Nephron progenitor cell (in vitro differentiated cells): ENCODE measurements around the gene TREML2.
A peak's percentile ranks its signal among the peaks of the same experiment; 100 is the strongest.

ENCODE experiments used
- DNase-seq: peaks from one replicate; pipeline ENCODE4 v3.0.0; 2021
- H3K27ac Mint-ChIP-seq: 2 replicates; pipeline ENCODE4 v1.8.0; 2021; ENCODE audit warnings: mild to moderate bottlenecking, moderate library complexity, mixed read lengths
- H3K27me3 Mint-ChIP-seq: 2 replicates; pipeline ENCODE4 v1.8.0; 2021; ENCODE audit warnings: mild to moderate bottlenecking, low read depth, mixed read lengths; ENCODE audit not compliant: poor library complexity
- H3K36me3 Mint-ChIP-seq: 2 replicates; pipeline ENCODE4 v1.8.0; 2021; ENCODE audit warnings: low read depth, mixed read lengths
- H3K4me1 Mint-ChIP-seq: 2 replicates; pipeline ENCODE4 v1.8.0; 2021; ENCODE audit warnings: mixed read lengths
- H3K4me3 Mint-ChIP-seq: 2 replicates; pipeline ENCODE4 v1.8.0; 2021; ENCODE audit warnings: mild to moderate bottlenecking, moderate library complexity, mixed read lengths
- H3K9me3 Mint-ChIP-seq: 2 replicates; pipeline ENCODE4 v1.8.0; 2021; ENCODE audit warnings: mild to moderate bottlenecking, moderate library complexity, mixed read lengths
- TF ChIP-seq, protein P1 (sequence below): fragments of 200-600 bp; sonication (generic); IDR thresholded peaks from 2 replicates; pipeline ENCODE4 v1.5.0; 2021; ENCODE audit warnings: antibody characterized with exemption

Gene TREML2

DNA sequence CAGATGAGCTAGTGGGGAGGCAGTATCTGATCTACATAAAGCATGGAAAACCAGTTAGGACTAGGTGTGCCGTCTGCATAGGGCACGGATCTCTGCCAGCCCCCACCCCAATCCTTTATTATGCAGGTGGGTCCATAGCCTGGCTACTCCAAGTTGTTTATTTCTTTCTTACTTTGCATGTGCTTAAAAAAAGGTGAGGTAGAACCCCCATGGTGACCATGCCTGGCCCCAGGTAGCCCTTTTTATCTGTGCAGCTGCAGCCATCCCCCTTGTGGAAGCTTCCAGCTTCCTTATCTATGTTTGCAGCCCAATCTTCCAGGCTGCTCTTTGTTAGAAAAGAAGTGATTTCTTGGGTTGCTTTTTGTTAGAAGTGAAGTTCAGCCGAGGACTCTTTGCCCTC is 29.0 kb downstream of the TREML2 start:
- no peaks in the 10 kb centered on the region for H3K9me3 Mint-ChIP-seq
- H3K27me3 Mint-ChIP-seq, result peaks cover 10% of the 10 kb centered on the region
- no peak for DNase-seq
- TF ChIP-seq, protein P1, sequence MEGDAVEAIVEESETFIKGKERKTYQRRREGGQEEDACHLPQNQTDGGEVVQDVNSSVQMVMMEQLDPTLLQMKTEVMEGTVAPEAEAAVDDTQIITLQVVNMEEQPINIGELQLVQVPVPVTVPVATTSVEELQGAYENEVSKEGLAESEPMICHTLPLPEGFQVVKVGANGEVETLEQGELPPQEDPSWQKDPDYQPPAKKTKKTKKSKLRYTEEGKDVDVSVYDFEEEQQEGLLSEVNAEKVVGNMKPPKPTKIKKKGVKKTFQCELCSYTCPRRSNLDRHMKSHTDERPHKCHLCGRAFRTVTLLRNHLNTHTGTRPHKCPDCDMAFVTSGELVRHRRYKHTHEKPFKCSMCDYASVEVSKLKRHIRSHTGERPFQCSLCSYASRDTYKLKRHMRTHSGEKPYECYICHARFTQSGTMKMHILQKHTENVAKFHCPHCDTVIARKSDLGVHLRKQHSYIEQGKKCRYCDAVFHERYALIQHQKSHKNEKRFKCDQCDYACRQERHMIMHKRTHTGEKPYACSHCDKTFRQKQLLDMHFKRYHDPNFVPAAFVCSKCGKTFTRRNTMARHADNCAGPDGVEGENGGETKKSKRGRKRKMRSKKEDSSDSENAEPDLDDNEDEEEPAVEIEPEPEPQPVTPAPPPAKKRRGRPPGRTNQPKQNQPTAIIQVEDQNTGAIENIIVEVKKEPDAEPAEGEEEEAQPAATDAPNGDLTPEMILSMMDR, result no peak
- no peak overlapping the region for H3K4me3 Mint-ChIP-seq
- no peak overlapping the region for H3K27ac Mint-ChIP-seq
- H3K36me3 Mint-ChIP-seq, result no peaks in the 10 kb centered on the region
- no peaks in the 10 kb centered on the region for H3K4me1 Mint-ChIP-seq

DNA sequence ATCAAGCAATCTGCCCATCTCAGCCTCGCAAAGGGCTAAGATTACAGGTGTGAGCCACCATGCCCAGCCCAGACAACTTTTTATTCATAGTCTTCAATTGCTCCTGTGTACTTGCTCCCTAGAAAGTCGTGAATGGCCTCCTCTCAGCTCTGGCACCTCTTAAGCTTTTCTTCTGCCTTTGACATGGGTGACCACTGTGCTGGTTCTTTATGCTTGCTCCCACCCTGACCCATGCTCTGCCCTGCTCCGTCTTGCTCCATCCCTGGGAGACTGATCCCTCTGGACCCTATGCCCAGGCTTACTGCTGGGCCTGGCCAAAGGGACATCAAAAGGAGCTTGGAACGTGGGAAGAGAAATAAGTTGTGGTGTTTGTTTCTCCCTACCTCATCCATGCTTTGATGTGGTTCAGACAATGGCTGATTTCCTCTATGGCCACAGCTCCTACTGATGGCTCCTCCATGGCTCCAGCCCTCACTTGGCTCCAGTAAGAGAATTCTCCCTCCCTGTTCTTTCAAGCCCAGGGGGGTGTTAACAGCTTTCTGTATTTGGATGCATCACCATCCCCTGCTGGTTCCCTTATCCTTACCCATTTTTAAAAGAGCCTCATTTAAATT is 30.3 kb downstream of the TREML2 start:
- Mint-ChIP-seq H3K27me3 (peaks cover 5% of the 10 kb centered on the region), H3K9me3 (no peaks in the 10 kb centered on the region), H3K4me1 (no peaks in the 10 kb centered on the region), H3K36me3 (no peaks in the 10 kb centered on the region), H3K4me3 (no peak overlapping the region), H3K27ac (no peak overlapping the region)
- TF ChIP-seq, protein P1, result no peak
- DNase-seq, result no peak

DNA sequence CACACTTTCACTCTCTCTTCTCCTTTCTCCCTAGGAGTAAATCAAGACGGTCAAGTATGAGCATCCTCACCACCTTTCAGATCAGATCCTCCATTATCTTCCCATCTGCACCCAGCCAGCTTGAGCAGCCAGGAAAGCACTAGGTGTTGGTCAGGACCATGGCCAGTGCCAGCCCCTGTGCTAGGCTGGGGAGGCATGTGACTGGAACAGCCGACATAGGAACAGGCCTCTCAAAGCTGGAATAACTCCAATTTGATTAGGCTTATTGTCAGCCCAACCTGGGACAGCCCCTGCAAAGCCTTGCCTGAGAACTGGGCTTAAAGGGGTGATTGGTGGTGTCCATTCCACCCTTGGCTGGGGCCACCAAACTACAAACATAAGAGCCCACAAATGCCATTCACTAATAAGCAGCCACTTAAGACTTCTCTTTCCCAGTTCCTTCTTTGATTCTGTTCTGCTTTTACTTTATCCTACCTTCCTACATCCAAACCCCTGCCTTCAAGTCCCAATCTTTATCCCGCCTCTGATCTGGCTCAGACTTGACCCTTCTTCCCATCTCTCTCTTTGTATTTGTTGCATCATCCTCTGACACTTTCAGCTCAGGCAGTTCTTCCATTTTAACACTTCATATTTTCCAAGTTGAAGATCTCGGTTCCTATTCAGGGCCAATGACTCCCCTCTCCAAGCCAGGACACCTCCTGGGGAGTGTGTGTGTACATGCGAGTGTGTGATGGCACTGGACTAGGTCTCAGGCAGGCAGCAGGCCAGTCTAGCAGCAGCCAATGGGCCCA is 33.6 kb downstream of the TREML2 start:
- Mint-ChIP-seq H3K36me3 (no peaks in the 10 kb centered on the region), H3K27me3 (peaks cover 10% of the 10 kb centered on the region), H3K4me1 (no peaks in the 10 kb centered on the region), H3K4me3 (no peak overlapping the region), H3K27ac (no peak overlapping the region), H3K9me3 (no peaks in the 10 kb centered on the region)
- peak; percentile 78 for DNase-seq
- TF ChIP-seq, protein P1, result no peak

DNA sequence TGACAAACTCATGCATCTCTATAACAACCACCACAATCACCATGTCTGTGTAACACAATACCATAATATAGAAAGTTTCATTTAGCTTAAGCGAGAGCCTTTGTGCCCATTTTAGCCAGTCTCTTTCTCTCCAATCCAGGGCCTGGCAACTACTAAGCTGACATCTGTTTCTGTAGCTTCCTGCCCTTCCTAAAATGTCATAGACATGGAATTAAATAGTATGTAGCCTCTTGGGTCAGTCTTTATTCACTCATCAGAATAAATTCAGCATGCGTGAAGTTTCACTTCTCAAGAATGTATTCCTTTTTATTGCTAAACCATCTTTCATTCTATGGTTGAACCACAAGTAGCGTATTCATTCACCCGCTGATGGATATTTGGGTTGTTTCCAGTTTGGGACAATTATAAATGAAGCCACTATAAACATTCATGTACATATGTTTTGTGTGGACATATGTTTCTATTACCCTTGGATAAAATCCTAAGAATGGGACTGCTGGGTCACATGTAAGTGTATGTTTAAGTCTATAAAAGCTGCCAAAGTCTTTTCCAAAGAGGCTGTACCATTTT is 36.3 kb downstream of the TREML2 start:
- Mint-ChIP-seq H3K9me3 (no peaks in the 10 kb centered on the region), H3K4me1 (no peaks in the 10 kb centered on the region), H3K36me3 (no peaks in the 10 kb centered on the region), H3K27me3 (peaks cover 19% of the 10 kb centered on the region), H3K27ac (no peak overlapping the region), H3K4me3 (no peak overlapping the region)
- no peak for DNase-seq
- TF ChIP-seq, protein P1, result no peak

DNA sequence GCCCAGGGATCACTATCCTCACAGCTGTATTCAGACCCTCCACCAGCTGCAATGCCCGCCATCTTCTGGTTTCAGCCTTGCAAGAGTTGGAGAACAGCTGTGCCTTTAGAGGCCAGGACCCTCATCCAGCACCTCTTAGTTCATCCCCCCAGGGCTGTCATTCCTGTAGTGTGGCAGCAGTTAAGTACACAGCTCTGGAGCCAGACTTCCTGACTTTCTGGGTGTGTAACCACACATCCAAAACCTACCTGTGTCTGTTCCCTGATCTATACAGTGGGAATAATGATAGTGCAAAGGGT is 37.6 kb downstream of the TREML2 start:
- no peak overlapping the region for H3K27ac Mint-ChIP-seq
- peaks cover 19% of the 10 kb centered on the region for H3K27me3 Mint-ChIP-seq
- TF ChIP-seq, protein P1, result no peak
- H3K9me3 Mint-ChIP-seq, result no peaks in the 10 kb centered on the region
- no peaks in the 10 kb centered on the region for H3K36me3 Mint-ChIP-seq
- H3K4me3 Mint-ChIP-seq, result no peak overlapping the region
- peaks cover 5% of the 10 kb centered on the region for H3K4me1 Mint-ChIP-seq
- DNase-seq, result no peak
